SH-SY5Y (cell line): ENCODE measurements around the gene PIP4K2B.

Experiments
- GATA2 ChIP-seq: IDR thresholded peaks from 2 replicates; pipeline ENCODE4 v1.6.1; 2011; ENCODE audit warnings: mild to moderate bottlenecking, low read depth, low read length
- GATA3 ChIP-seq: IDR thresholded peaks from 2 replicates; pipeline ENCODE4 v1.6.1; 2011; ENCODE audit warnings: low read depth, mild to moderate bottlenecking, low read length, moderate library complexity

PIP4K2B gene

DNA sequence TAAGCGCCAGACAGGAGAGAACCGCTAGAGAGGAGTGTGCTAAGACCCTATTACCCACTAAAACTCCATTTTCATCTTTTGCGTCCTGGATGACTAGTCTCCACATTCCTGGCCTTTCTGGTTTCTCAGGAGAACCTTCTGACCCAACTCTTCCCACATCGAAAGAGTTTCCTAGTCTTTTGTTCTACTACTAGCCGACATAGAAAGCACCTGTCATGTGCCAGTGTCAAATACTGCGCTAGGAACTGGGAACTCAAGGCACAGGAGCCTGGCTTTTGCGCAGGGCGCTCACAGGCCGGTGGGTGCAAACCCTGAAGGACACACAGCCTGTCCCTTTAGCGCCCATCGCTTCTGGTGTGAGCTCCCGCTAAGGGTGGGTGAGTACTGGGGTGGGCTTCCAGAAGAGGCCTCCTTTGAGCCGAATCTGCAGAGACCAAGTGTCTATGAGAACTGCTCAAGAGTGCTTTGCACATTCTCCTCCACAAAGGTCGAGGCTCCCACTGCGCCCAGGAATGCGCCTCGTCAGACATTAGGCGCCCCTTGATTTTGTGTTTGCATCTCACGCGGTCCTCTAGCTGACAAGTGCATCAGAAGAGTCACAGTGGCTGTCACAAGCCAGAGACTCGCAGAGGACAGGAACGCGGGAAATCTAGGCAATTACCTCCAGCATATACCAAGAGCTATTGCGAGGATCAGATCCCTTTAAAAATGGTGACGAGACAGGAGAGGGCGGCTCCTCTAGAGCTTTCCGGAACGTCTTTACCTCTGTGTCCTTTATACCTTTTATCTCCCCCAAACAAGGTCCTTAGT lies 48.8 kb downstream of the PIP4K2B start:
- TF ChIP-seq GATA3, result no peak
- no peak for TF ChIP-seq GATA2

GRCh38 chr17:38750044-38750311 lies 49.4 kb downstream of the PIP4K2B start:
- no peak for TF ChIP-seq GATA2
- TF ChIP-seq GATA3, result no peak

DNA sequence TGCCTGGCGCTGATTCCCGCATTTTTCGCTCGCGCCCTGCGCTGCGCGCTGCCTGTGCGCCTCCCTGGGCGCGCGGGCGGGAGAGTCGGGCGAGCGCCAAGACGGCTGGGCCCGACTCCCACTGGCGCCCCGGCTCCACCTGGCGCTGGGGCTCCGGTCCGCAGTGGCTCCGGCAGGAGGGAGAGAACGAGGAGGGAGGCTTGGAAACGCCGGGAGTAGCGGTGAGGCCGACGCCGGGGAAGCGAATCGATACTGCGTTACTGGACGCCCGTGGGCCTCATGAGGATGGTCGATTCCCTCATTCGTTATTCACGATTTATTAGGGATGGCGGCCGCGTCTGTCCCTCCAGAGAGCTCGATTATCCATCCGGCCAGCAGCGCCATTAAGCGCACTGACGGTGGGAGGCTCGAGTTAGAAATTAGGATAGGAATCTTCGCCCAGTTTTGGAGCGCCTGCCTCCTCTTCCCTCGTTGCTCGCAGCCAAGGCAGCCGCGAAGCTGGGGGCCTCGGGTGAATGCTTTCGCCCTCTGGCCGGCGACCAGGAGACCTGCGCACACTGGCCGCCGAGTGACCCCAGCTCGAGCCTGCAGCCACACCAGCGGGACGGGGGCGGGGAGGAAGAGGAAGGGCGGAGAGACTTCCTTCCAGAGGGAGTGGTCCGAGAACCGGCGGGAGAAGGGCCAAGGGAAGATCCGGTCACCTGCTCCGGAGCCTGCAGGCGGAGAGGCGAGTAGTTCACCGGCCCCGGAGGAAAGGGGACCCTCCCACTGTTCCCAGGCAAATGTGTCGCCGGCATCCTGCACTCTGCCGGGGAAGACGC lies 49.9 kb downstream of the PIP4K2B start:
- TF ChIP-seq GATA3 (no peak), GATA2 (no peak)

- TF ChIP-seq GATA2 (no peak), GATA3 (no peak)
Measured at GRCh38 chr17:38748892-38749222, 50.5 kb downstream of the PIP4K2B start.

GRCh38 chr17:38748149-38748891 lies 51.0 kb downstream of the PIP4K2B start, which contains the start of gene PCGF2:
PCGF2 (minus strand) TSS chr17:38748336; CDS start chr17:38740402, 7,934 bp downstream.
- TF ChIP-seq GATA2 (no peak), GATA3 (no peak)

- no peak for TF ChIP-seq GATA2
Measured at GRCh38 chr17:38747463-38748148, 51.8 kb downstream of the PIP4K2B start.

DNA sequence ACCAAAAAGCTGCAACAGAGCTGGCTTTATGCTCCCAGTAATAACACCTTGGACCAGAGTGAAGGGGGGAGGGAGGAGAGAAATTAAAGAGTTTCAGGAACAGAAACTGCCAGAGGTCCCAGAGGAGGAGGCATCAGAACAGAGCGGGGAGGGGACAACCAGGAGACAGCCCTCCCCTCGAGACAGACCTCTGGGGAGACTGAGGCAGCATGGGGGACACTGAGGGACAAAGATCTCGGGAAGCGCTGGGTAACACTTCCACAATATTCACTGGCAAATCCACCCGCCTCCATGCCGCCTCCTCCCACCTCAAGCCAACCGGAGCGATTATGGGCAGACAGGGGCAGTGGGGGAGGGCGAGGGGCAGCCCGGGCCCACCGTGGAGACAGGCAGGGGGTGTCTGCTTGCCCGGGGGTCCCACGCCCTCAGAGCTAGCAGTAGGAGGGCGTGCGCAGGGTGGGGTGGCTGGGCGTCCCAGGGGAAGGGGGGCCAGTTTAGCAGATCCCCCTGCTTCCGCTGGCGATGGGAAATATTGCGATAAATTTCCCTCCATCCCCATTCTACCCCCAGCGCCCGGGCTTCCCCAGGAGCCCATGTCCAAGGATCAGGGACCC lies 52.4 kb downstream of the PIP4K2B start:
- TF ChIP-seq GATA2 (no peak), GATA3 (no peak)

DNA sequence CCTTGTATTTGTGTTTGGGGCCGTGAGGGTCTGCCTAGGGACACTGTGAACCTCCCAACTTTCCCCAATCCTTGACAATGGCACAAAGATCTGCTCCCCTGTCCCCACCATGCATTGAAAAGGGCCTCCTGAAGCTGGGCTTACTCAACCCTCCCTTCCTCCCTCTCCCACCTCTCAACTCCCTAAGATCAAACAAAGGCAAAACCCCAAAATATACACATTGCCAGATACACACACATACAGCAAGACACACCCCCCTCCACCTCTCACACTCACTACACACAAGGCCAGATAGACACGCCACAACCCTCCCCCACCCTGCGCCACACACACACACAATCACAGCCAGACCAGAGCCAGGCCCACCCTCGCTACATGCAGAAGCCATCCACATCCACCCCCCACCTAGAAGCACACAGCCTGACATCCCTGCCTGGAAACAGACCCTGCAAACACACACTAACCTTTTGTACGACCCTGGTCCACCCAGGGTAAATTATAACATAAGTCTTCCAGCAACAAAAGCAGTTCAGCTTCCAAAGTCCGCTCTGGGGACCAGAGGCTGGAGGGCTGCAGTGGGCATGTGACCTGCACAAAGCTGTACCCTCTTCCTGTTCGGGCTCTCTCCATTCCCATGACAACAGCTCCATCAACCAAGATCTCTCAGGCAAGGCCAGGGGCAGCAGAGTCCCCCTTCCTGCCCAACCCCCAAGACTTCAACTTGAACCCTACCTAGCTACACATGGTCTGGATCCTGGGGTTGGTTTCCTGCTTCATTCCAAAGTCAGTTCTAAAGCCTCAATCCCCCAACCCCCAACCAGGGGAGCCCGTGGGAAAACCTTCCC lies 53.1 kb downstream of the PIP4K2B start:
- TF ChIP-seq GATA3 (no peak), GATA2 (no peak)

DNA sequence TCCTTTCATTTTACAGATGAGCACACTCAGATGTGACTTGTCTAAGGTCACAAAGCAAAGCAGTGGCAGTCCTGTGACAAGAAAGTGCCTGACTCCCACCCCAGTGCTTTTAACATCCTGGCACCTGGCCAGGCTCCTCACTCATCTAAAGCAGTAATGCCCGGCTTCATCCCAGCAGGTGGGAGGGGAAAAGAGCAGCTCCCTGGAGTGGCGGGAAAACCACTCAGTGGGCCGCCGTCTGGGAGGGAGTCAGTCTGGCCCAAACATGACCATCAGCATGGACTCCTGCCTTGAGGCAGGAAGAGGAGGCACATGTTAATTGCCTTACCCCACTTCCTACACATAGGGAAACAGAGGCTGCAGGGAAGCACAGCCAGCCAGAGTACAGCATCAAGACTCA lies 53.8 kb downstream of the PIP4K2B start:
- no peak for TF ChIP-seq GATA2
- no peak for TF ChIP-seq GATA3

GRCh38 chr17:38743556-38744171 lies 55.7 kb downstream of the PIP4K2B start:
- TF ChIP-seq GATA2 (no peak), GATA3 (no peak)

DNA sequence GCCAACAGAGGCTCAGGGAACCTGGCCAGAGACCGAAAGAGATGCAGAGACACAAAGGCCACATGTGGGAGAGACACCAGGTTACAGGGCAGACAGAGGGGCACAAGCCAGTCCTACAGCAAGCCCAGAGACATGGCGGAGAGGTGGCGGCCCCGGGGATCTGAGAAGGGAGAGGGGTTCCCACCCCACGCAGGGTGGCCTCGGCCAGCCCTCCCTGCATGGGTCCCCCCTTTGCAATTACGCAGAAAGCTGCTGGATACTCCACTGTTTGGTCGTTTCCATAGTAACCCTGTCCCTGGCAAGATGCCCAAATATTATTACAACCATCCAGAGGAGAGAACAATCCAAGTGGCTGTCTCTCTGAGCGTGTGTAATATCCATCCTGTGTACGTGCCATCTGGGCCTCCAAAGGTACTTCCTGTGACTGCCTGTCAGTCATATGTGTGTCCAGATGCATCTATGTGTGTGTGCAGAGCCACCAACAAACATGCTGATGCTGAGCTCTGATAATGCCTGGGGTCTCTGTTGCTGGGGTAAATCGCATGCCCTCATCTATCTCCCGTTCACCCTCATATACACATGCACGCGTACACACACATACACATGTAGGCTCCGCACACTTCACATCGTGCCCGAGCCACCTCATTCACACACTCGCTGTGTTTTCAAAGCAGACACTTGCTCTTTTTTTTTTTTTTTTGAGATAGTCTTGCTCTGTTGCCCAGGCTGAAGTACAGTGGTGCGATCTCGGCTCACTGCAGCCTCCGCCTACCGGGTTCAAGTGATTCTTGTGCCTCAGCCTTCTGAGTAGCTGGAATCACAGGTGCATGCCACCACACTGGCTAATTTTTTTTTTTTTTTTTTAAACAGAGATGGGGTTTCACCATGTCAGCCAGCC lies 56.7 kb downstream of the PIP4K2B start:
- TF ChIP-seq GATA2, result peak; percentile 95
- no peak for TF ChIP-seq GATA3
